DND-41 (cell line): ENCODE measurements around the gene CREB3L1.

Experiments
- CTCF ChIP-seq: IDR thresholded peaks from 2 replicates; pipeline ENCODE4 v1.5.1; 2012; ENCODE audit warnings: borderline replicate concordance, low read length, moderate library complexity, mild to moderate bottlenecking; ENCODE audit not compliant: poor library complexity, severe bottlenecking; ENCODE audit errors: extremely low read depth
- EZH2 ChIP-seq: IDR thresholded peaks from 3 replicates; pipeline ENCODE4 v1.6.1; 2012; ENCODE audit warnings: borderline replicate concordance, low read depth, mild to moderate bottlenecking, moderate library complexity, low read length, inconsistent platforms; ENCODE audit not compliant: severe bottlenecking

DNA sequence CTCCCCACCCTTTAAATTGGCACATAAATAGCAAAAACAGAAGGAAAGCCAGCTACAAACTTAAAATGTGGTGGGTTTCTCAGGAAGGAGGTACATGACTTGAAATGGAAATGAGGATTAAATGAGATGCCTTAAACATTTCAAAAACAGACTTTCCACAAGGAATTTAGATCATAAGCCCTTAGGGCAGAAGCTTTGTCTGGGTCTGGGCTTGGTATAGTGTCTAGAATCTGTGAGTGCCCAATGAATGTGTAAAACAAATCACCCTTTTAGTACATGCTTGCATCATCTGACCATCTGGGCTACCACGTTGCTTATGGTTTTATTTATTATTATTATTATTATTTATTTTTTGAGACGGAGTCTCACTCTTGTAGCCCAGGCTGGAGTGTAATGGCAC, 37.1 kb upstream of the CREB3L1 start:
- no peak for TF ChIP-seq EZH2
- TF ChIP-seq CTCF = no peak
